ENCODE measurements around the gene PALM3.

DNA sequence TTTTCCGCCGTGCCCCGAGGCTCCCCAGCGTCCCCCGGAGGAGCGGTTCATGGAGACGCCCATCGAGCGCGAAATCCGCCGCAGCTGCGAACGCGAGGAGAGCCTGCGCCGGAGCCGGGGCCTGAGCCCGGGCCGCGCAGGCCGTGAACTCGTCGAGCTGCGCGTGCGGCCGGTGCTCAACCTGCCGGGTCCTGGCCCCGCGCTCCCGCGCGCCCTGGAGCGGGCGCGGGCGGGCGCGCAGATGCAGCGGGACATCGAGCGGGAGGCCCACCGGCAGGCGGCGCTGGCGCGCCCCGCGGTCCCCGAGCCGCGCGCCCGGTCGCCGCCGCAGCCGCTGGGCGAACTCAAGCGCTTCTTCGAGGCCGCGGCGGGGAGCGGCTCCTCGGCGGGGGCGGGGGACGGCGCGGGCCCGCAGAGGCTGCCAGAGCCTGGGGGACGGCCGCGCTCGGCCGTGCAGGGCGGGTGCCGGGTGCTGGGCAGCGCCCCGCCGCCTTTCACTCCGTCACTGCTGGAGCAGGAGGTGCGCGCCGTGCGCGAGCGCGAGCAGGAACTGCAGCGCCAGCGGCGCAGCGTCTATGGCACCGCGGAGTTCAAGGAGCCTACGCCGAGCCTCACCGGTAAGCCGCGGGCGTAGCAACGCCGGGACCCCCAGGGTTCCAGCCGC is 11.5 kb upstream of the PALM3 start:
- no peak for TF ChIP-seq ZNF274 (IDR thresholded peaks at IDR 0.05; ENCODE audit: low read depth, low read length)
- no peak for TF ChIP-seq YY1 (IDR thresholded peaks at IDR 0.05; ENCODE audit: insufficient read depth, insufficient read length)

Data from NT2/D1 (cell line).